Neural cell (in vitro differentiated cells): Measurements from ENCODE around the gene NRAS.

Experiments
- EP300 ChIP-seq: fragments of 450-650 bp; conservative IDR thresholded peaks from 2 replicates; pipeline ENCODE4 v1.6.1; 2014; ENCODE audit warnings: antibody characterized with exemption, mild to moderate bottlenecking, moderate library complexity; ENCODE audit not compliant: poor library complexity, severe bottlenecking
- RAD21 ChIP-seq: fragments of 450-650 bp; conservative IDR thresholded peaks from 2 replicates; pipeline ENCODE4 v1.6.1; 2014; ENCODE audit warnings: antibody characterized with exemption, mild to moderate bottlenecking, moderate library complexity
- TF ChIP-seq, protein P1 (sequence below): fragments of 450-650 bp; IDR thresholded peaks from 2 replicates; pipeline ENCODE4 v1.5.1; 2014; ENCODE audit warnings: antibody characterized with exemption, mild to moderate bottlenecking, moderate library complexity; ENCODE audit not compliant: poor library complexity, severe bottlenecking

GRCh38 chr1:114696810-114697209 is 19.8 kb downstream of the NRAS start:
- TF ChIP-seq EP300: no peak
- no peak for TF ChIP-seq RAD21
- TF ChIP-seq, protein P1, sequence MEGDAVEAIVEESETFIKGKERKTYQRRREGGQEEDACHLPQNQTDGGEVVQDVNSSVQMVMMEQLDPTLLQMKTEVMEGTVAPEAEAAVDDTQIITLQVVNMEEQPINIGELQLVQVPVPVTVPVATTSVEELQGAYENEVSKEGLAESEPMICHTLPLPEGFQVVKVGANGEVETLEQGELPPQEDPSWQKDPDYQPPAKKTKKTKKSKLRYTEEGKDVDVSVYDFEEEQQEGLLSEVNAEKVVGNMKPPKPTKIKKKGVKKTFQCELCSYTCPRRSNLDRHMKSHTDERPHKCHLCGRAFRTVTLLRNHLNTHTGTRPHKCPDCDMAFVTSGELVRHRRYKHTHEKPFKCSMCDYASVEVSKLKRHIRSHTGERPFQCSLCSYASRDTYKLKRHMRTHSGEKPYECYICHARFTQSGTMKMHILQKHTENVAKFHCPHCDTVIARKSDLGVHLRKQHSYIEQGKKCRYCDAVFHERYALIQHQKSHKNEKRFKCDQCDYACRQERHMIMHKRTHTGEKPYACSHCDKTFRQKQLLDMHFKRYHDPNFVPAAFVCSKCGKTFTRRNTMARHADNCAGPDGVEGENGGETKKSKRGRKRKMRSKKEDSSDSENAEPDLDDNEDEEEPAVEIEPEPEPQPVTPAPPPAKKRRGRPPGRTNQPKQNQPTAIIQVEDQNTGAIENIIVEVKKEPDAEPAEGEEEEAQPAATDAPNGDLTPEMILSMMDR: no peak
